Measurements from ENCODE around the gene SULF2. TPM values are rescaled to one million over a fixed set of nuclear protein-coding genes. Genes with fewer than 3 reads are reported as not detected.

SULF2 gene
- total RNA-seq, 2 donors from 2014 or later = 75.7 to 146 TPM

- Histone ChIP-seq H3K4me3 (ENCODE audit: low read length) (no peak overlapping the region), H3K36me3 (ENCODE audit: control insufficient read depth, insufficient read depth, low read length) (peaks cover 32% of the 10 kb centered on the region), H3K9me3 (ENCODE audit: control insufficient read depth, low read length) (no peaks in the 10 kb centered on the region), H3K27ac (ENCODE audit: low read depth, low read length) (no peak overlapping the region), H3K4me1 (ENCODE audit: control insufficient read depth, insufficient read depth, low read length) (peaks cover 8% of the 10 kb centered on the region), H3K27me3 (ENCODE audit: control insufficient read depth, insufficient read depth, low read length, poor library complexity, severe bottlenecking) (no peaks in the 10 kb centered on the region), H3K9ac (ENCODE audit: extremely low read depth, low read length, poor library complexity, severe bottlenecking) (no peak overlapping the region)
- Mint-ChIP-seq H3K9me3 (no peaks in the 10 kb centered on the region), H3K4me3 (no peak overlapping the region), H3K27me3 (ENCODE audit: insufficient read depth) (peaks cover 15% of the 10 kb centered on the region), H3K36me3 (ENCODE audit: low read depth) (peaks cover 9% of the 10 kb centered on the region), H3K4me1 (peaks cover 27% of the 10 kb centered on the region), H3K27ac (no peak overlapping the region)
- no peak for DNase-seq
- 92 to 98% methylated on average over 2 to 4 of the region's 4 CpGs for WGBS, 2 experiments (ENCODE audit: insufficient coverage in 1 of 2, insufficient read length in 1 of 2)
- TF ChIP-seq, protein P1, sequence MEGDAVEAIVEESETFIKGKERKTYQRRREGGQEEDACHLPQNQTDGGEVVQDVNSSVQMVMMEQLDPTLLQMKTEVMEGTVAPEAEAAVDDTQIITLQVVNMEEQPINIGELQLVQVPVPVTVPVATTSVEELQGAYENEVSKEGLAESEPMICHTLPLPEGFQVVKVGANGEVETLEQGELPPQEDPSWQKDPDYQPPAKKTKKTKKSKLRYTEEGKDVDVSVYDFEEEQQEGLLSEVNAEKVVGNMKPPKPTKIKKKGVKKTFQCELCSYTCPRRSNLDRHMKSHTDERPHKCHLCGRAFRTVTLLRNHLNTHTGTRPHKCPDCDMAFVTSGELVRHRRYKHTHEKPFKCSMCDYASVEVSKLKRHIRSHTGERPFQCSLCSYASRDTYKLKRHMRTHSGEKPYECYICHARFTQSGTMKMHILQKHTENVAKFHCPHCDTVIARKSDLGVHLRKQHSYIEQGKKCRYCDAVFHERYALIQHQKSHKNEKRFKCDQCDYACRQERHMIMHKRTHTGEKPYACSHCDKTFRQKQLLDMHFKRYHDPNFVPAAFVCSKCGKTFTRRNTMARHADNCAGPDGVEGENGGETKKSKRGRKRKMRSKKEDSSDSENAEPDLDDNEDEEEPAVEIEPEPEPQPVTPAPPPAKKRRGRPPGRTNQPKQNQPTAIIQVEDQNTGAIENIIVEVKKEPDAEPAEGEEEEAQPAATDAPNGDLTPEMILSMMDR (conservative IDR thresholded peaks at IDR 0.05) = no peak
These were observed 3.6 kb downstream of the SULF2 start for GRCh38 chr20:47781632-47782031.

- H3K4me3 ChIP-seq (ENCODE audit: low read length) = no peak overlapping the region
- peaks cover 38% of the 10 kb centered on the region for H3K36me3 ChIP-seq (ENCODE audit: control insufficient read depth, insufficient read depth, low read length)
- H3K36me3 Mint-ChIP-seq (ENCODE audit: low read depth) = peaks cover 9% of the 10 kb centered on the region
- no peaks in the 10 kb centered on the region for H3K9me3 ChIP-seq (ENCODE audit: control insufficient read depth, low read length)
- no peak overlapping the region for H3K27ac Mint-ChIP-seq
- H3K4me3 Mint-ChIP-seq = no peak overlapping the region
- no peak overlapping the region for H3K27ac ChIP-seq (ENCODE audit: low read depth, low read length)
- no peak for DNase-seq
- TF ChIP-seq, protein P1 (conservative IDR thresholded peaks at IDR 0.05) = peak; percentile 63
- peaks cover 8% of the 10 kb centered on the region for H3K4me1 ChIP-seq (ENCODE audit: control insufficient read depth, insufficient read depth, low read length)
- H3K27me3 ChIP-seq (ENCODE audit: control insufficient read depth, insufficient read depth, low read length, poor library complexity, severe bottlenecking) = no peaks in the 10 kb centered on the region
- H3K4me1 Mint-ChIP-seq = peaks cover 26% of the 10 kb centered on the region
- 91 to 93% methylated on average over 7 to 10 of the region's 10 CpGs for WGBS, 2 experiments (ENCODE audit: insufficient coverage in 1 of 2, insufficient read length in 1 of 2)
- H3K9me3 Mint-ChIP-seq = no peaks in the 10 kb centered on the region
- H3K27me3 Mint-ChIP-seq (ENCODE audit: insufficient read depth) = peaks cover 13% of the 10 kb centered on the region
- no peak overlapping the region for H3K9ac ChIP-seq (ENCODE audit: extremely low read depth, low read length, poor library complexity, severe bottlenecking)
These were observed 4.4 kb downstream of the SULF2 start for GRCh38 chr20:47780720-47781389.

GRCh38 chr20:47778398-47779354, 6.6 kb downstream of the SULF2 start:
- H3K36me3 ChIP-seq (ENCODE audit: control insufficient read depth, insufficient read depth, low read length) = peaks cover 50% of the 10 kb centered on the region
- WGBS, 2 experiments (ENCODE audit: insufficient coverage in 1 of 2, insufficient read length in 1 of 2) = 95 to 96% methylated on average over 11 to 17 of the region's 17 CpGs
- no peak overlapping the region for H3K4me3 ChIP-seq (ENCODE audit: low read length)
- no peak overlapping the region for H3K27ac ChIP-seq (ENCODE audit: low read depth, low read length)
- H3K9me3 ChIP-seq (ENCODE audit: control insufficient read depth, low read length) = no peaks in the 10 kb centered on the region
- H3K27me3 Mint-ChIP-seq (ENCODE audit: insufficient read depth) = peaks cover 4% of the 10 kb centered on the region
- H3K9ac ChIP-seq (ENCODE audit: extremely low read depth, low read length, poor library complexity, severe bottlenecking) = no peak overlapping the region
- no peak overlapping the region for H3K4me3 Mint-ChIP-seq
- H3K4me1 ChIP-seq (ENCODE audit: control insufficient read depth, insufficient read depth, low read length) = peaks cover 12% of the 10 kb centered on the region
- DNase-seq = no peak
- peaks cover 23% of the 10 kb centered on the region for H3K4me1 Mint-ChIP-seq
- TF ChIP-seq, protein P1 (conservative IDR thresholded peaks at IDR 0.05) = no peak
- H3K36me3 Mint-ChIP-seq (ENCODE audit: low read depth) = peaks cover 19% of the 10 kb centered on the region
- H3K9me3 Mint-ChIP-seq = no peaks in the 10 kb centered on the region
- no peaks in the 10 kb centered on the region for H3K27me3 ChIP-seq (ENCODE audit: control insufficient read depth, insufficient read depth, low read length, poor library complexity, severe bottlenecking)
- H3K27ac Mint-ChIP-seq = no peak overlapping the region

Data from endodermal cell (in vitro differentiated cells).